Inferior parietal cortex (tissue), 1 donor: ENCODE results near the gene LRRC71.
A peak's percentile ranks its signal among the peaks of the same experiment; 100 is the strongest.

Source experiments
- DNase-seq: peaks from one replicate; pipeline ENCODE4 v3.0.0-alpha.2; 2016; ENCODE audit errors: extremely low spot score

LRRC71 gene

GRCh38 chr1:156920233-156921052, at the start of gene LRRC71:
Gene LRRC71 (plus strand): TSS chr1:156920632. CDS start chr1:156920804, 172 bp downstream.
- peak; percentile 56 for DNase-seq

DNA sequence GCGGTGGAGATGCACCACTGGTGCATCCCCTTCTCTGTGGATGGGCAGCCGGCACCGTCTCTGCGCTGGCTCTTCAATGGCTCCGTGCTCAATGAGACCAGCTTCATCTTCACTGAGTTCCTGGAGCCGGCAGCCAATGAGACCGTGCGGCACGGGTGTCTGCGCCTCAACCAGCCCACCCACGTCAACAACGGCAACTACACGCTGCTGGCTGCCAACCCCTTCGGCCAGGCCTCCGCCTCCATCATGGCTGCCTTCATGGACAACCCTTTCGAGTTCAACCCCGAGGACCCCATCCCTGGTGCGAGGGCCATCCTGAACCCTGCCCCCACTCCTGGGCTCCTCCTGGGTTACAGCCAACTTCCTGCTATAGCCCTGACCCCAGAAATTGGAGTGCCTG, 46.8 kb upstream of the LRRC71 start:
- no peak for DNase-seq

DNA sequence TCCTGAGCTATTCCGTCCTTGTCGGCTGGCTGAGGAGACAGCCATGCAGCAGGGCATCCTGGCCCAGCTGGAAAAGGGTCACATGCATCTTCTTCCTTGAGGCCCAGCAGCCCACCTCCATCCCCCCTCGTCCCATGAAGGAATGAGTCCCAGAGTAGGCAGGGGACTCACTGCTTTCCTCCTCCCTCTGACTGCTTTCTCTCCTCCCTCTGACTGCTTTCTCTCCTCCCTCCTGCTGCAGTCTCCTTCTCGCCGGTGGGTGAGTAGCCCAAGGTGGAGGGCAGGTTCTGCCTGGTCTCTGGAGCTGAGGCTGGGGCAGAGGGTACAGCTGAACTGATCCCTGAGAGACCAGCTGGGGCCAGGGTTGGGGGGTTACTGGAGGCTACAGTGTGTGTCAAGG, 46.3 kb upstream of the LRRC71 start:
- DNase-seq, result no peak

- DNase-seq, result no peak
Observed at GRCh38 chr1:156874572-156875340, 45.7 kb upstream of the LRRC71 start.

DNA sequence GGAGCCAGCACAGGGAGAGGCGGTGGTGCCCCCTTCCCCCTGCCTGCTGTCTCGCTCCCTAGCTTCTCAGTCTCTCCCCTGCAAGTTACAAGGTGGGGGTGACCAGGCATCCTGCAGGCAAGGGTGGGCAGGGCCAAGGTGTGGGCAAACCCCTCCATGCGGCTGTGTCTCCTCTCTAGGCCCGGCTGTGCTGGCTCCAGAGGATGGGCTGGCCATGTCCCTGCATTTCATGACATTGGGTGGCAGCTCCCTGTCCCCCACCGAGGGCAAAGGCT, 45.2 kb upstream of the LRRC71 start:
- DNase-seq, result no peak

DNA sequence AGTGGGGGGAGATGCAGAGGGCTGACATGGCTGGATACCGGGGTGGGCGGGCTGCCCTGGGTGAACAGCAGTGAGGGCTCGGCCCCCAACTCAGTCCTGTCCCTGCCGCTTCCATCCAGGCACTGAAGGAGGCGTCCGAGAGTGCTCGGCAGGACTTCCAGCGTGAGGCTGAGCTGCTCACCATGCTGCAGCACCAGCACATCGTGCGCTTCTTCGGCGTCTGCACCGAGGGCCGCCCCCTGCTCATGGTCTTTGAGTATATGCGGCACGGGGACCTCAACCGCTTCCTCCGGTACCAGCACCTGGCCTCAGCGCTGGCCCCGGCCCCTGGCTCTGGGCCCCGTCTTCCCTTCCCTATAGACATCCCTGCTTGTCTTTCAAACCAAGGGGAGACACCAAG, 44.2 kb upstream of the LRRC71 start:
- DNase-seq, result no peak

GRCh38 chr1:156877433-156878170, 42.8 kb upstream of the LRRC71 start:
- no peak for DNase-seq

- DNase-seq, result no peak
Observed at GRCh38 chr1:156879876-156880275, 40.6 kb upstream of the LRRC71 start.

- no peak for DNase-seq
Observed at GRCh38 chr1:156880473-156880872, 40.0 kb upstream of the LRRC71 start.

DNA sequence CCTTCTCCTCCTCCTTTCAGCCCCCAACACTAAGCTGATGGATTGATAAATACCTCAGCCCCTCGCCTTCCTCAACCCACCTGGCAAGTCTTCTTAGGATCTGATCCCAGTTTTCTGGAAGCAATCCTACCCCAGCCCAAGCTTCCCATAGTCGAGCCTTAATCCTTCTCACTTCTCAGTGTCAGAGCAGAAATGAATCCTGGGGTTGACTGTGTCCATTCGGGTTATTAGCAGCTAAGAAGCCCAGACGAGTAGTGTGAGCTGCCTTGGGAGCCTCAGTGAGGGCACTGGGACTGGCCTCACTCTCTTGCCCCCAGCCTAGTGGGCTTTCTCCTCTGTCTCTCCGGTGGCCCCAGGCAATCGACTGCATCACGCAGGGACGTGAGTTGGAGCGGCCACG, 39.3 kb upstream of the LRRC71 start:
- DNase-seq, result no peak

DNA sequence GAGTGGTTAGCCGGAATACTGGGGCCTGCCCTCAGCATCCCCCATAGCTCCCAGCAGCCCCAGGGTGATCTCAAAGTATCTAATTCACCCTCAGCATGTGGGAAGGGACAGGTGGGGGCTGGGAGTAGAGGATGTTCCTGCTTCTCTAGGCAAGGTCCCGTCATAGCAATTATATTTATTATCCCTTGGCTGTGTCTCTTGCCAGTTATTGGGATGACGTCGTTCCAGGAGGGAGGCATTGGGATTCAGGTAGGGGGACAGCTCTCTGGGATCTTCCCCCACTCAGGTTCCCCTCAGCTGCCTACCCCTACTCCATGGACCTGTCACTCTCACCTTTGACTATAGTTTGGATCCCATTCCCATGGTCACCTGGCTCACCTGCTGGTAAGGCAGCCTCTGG, 38.8 kb upstream of the LRRC71 start:
- no peak for DNase-seq

- no peak for DNase-seq
Observed at GRCh38 chr1:156882543-156882942, 37.9 kb upstream of the LRRC71 start.

- no peak for DNase-seq
Observed at GRCh38 chr1:156883919-156884318, 36.5 kb upstream of the LRRC71 start.

DNA sequence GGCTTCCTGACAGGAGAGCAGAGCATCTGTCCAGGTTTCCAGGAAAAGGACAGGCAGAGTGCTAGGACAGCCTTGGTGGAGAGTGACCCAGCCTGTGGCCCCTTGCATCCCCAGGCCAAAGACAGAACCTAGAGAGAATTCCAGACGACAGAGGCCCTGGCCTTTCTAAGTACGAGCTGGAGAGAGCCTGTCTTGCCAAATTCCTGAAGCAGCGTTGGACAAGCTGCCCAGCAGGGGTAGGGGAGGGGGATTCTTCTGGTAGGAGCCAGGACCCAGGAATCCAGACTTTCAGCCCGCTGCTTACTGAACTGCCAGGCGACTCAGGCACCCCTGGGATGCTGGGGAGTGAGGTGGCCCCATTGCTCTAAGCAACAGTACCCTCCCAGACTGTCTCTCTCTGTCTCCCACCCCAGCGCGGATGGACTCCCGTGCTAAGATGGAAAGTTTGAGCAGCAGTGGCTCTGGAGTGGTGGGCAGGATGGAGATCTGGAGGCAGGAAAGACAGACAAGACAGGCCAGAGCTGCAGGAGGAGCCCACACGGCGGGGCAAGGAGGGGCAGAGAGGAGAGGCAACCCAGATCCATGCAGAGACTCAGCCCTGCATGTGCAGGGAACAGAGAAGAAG, 35.8 kb upstream of the LRRC71 start:
- DNase-seq, result no peak

GRCh38 chr1:156885314-156885713, 35.1 kb upstream of the LRRC71 start:
- DNase-seq, result no peak

DNA sequence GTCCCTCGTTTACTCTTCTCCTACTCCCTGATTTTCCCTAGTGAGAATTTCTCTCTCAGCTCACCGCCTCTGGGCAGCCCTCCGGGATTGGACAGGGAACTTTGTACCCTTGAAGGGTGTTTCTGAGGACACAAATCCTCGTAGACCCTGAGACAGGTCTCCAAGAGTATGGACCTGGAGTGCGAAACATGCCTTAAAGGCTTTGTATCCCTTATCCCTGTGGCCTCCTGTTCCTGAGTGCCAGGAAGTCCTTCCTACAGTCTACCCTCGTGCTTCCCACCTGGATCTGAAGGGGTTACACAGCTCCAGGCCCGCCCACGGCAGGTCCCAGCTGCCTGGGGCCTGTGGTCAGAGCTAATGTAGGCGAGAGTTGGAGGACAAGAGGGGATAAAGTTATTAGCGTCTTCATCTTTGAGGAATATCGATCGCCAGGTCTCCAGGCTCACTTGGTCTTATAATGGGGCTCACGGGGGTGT, 34.5 kb upstream of the LRRC71 start:
- no peak for DNase-seq

GRCh38 chr1:156886583-156887281, 33.7 kb upstream of the LRRC71 start:
- DNase-seq, result no peak

- no peak for DNase-seq
Observed at GRCh38 chr1:156887317-156887716, 33.1 kb upstream of the LRRC71 start.

- DNase-seq, result no peak
Observed at GRCh38 chr1:156887734-156888133, 32.7 kb upstream of the LRRC71 start.

DNA sequence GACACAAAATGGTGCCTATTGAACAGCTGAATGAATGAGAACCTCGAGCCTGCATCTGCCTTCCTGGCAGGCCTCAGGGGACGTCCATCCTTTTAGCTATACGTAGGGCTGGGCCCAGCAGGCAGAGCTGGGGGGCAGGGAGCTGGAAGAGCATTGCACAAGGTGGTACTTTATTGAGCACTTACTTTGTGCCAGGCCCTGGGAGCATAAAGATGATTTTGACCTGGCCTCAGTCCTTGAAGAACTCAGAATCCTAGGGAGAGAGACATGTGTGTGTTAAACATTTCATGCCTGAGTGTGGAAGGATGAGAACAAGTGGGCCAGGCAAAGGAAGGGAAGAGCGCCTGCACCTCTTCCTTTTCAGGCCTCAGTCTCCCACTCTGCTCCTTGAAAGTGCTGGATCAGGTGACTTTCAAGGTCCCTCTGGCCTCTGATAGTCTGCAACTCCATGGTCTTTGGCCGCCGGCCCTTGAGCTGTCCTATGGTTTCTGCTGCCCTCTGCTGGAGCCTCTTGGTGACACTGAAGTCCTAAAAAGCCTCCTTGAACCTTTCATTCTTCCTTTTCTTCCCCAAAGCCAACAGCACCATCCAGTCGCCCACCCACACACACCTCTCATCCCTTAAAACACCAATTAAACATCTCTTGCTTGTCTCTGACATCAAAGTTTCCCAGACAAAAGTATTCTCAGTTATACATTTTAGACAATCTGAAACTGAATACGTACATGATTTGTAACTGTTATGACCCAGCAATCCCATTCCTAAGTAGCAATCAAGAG, 30.4 kb upstream of the LRRC71 start:
- DNase-seq, result peak; percentile 90
